ENCODE data around the gene COX4I1. TPM values are rescaled to one million over a fixed set of nuclear protein-coding genes. Genes with fewer than 3 reads are reported as not detected.
A peak's percentile ranks its signal among the peaks of the same experiment; 100 is the strongest.

Gene COX4I1
- polyA plus RNA-seq, 3 donors, result 985 to 1,312 (median 1,132) TPM

DNA sequence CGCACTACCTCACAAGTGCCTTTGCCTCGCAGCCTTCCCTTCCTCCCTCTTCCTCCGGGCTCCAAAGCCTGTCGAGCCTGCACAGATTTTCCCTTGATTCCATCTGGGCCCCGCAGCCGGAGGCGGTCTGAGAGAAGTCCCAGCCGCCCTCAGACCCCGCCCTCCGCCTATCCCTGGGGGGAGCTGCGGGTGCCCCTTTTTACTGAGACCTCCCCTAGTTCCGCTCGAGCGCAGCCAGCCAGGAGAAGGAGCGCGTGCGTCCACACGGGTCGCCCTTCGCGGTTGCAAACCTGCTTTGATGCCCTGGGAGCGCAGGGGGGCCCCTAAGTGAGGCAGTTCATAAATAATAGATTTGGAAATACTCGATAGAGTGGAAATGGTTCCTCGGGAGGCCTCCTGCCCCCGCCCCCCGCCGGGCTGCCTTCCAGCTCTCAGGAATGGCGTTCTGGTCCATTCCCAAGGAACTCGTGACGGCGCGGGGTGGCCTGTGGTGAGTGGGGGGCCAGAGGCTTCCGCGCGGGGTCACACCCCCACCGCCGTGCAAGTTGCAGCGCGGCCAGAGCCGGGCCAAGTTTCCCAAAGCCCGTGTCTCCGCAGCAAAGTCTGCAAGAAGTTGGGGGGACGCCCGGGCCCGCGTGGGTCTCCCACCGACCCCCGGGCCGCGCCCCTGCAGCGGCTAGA is 49.2 kb upstream of the COX4I1 start:
- H3K4me2 ChIP-seq (replicated peaks; ENCODE audit: extremely low read depth, low read length, poor library complexity, severe bottlenecking), result peak overlapping the region; percentile 99
- H3K27ac ChIP-seq (ENCODE audit: low read depth in 1 of 2, low read length in 2 of 2), result no peak overlapping the region
- Mint-ChIP-seq H3K27me3 (ENCODE audit: low read depth in 3 of 3) (peaks cover 13 to 31% (median 18%) of the 10 kb centered on the region in 3 donors), H3K4me1 (peaks cover 28% of the 10 kb centered on the region), H3K4me3 (peak overlapping the region; percentile 95 to 99), H3K27ac (peak overlapping the region in 4 of 7 donors; percentile 57 to 83 (median 66)), H3K36me3 (peaks cover 6 to 19% of the 10 kb centered on the region in 2 donors), H3K9me3 (no peaks in the 10 kb centered on the region)
- peaks cover 0 to 9% of the 10 kb centered on the region in 2 donors for H3K27me3 ChIP-seq (ENCODE audit: control insufficient read depth in 2 of 2, insufficient read depth in 2 of 2, low read length in 2 of 2)
- peak overlapping the region; percentile 81 for H2AFZ ChIP-seq (ENCODE audit: insufficient read depth, low read depth, low read length, poor library complexity, severe bottlenecking)
- TF ChIP-seq, protein P1, sequence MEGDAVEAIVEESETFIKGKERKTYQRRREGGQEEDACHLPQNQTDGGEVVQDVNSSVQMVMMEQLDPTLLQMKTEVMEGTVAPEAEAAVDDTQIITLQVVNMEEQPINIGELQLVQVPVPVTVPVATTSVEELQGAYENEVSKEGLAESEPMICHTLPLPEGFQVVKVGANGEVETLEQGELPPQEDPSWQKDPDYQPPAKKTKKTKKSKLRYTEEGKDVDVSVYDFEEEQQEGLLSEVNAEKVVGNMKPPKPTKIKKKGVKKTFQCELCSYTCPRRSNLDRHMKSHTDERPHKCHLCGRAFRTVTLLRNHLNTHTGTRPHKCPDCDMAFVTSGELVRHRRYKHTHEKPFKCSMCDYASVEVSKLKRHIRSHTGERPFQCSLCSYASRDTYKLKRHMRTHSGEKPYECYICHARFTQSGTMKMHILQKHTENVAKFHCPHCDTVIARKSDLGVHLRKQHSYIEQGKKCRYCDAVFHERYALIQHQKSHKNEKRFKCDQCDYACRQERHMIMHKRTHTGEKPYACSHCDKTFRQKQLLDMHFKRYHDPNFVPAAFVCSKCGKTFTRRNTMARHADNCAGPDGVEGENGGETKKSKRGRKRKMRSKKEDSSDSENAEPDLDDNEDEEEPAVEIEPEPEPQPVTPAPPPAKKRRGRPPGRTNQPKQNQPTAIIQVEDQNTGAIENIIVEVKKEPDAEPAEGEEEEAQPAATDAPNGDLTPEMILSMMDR (IDR thresholded peaks at IDR 0.05), result peak; percentile 11
- intact Hi-C loops (cut with micrococcal nuclease), result no loop called here
- under 1% methylated on average over 42 of the region's 51 CpGs for WGBS (ENCODE audit: insufficient coverage)
- peak in 1 of 3 donors; percentile 33 for DNase-seq
- H3K9ac ChIP-seq (ENCODE audit: insufficient read depth, low read length, poor library complexity, severe bottlenecking), result peak overlapping the region; percentile 15
- peak overlapping the region; percentile 57 to 78 (median 70) for H3K4me3 ChIP-seq (replicated peaks in 1 of 3; ENCODE audit: low read depth in 2 of 3, low read length in 3 of 3)
- H3K4me1 ChIP-seq (ENCODE audit: control insufficient read depth in 1 of 2, insufficient read depth in 2 of 2, low read length in 2 of 2), result peaks cover 19 to 27% of the 10 kb centered on the region in 2 donors
- H3K79me2 ChIP-seq (ENCODE audit: insufficient read depth, low read length), result peaks cover 6% of the 10 kb centered on the region
- H4K20me1 ChIP-seq (ENCODE audit: insufficient read depth, low read length), result no peaks in the 10 kb centered on the region
- H3K36me3 ChIP-seq (replicated peaks in 1 of 2; ENCODE audit: control insufficient read depth in 1 of 2, insufficient read depth in 2 of 2, low read length in 2 of 2), result no peaks in the 10 kb centered on the region
- H3K9me3 ChIP-seq (replicated peaks in 1 of 2; ENCODE audit: control insufficient read depth in 1 of 2, insufficient read depth in 1 of 2, low read length in 2 of 2), result no peaks in the 10 kb centered on the region

DNA sequence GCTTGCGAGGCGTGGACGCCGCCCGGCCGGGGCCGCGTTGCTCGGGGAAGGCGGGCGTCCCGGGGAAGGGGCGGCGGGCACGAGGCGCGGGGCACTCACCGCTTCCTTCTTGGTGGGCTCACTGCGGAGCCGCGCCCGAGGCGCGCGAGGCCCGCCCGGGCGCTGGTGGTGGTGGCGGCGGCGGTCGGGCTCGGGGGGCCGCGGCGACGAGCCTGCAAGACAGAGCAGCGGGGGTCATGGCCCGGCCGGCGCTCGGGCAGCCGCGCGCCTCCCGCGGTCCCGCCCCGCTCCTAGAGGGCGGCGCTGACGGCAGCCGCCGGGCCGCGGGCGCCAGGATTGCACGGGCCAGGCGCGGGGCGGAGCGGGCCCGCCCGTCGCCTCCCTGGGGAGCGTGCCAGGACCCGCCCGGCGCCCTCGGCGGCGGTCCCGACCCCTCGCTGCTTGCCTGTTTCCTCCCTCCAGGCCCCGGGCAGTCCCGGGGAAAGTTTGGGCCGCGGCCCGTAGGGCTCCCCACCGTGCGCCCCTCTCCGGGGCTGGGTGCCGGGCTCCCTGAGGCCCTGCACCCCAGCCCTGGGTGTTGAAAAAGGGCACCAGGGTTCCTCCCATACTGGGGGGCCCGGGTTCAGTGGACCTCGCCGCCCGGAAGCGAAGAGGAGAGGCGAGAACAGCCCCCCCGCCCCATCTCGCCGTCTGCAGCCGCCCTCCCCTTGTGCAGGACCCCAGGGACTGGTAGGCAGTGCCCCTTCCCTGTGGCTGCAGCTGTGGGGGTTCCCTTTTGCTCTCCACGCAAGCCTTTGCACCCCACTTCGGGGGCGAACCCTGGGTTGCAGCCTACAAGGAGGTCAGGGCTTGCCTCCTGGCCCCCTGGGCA is 48.4 kb upstream of the COX4I1 start, which contains the start of gene C16orf74:
Gene C16orf74 (minus strand): TSS at position 270 of the 871 bp plus-strand sequence. CDS start 15,879 bp downstream, outside the sequence.
- Histone ChIP-seq H4K20me1 (ENCODE audit: insufficient read depth, low read length) (no peaks in the 10 kb centered on the region), H3K79me2 (ENCODE audit: insufficient read depth, low read length) (peaks cover 6% of the 10 kb centered on the region), H3K4me3 (replicated peaks in 1 of 3; ENCODE audit: low read depth in 2 of 3, low read length in 3 of 3) (peak within 1 kb of the TSS; percentile 57 to 78 (median 70)), H3K4me1 (ENCODE audit: control insufficient read depth in 1 of 2, insufficient read depth in 2 of 2, low read length in 2 of 2) (peaks cover 19 to 27% of the 10 kb centered on the region in 2 donors), H3K36me3 (replicated peaks in 1 of 2; ENCODE audit: control insufficient read depth in 1 of 2, insufficient read depth in 2 of 2, low read length in 2 of 2) (no peaks in the 10 kb centered on the region), H3K9me3 (replicated peaks in 1 of 2; ENCODE audit: control insufficient read depth in 1 of 2, insufficient read depth in 1 of 2, low read length in 2 of 2) (no peaks in the 10 kb centered on the region), H2AFZ (ENCODE audit: insufficient read depth, low read depth, low read length, poor library complexity, severe bottlenecking) (peak within 1 kb of the TSS; percentile 81), H3K4me2 (replicated peaks; ENCODE audit: extremely low read depth, low read length, poor library complexity, severe bottlenecking) (peak within 1 kb of the TSS; percentile 99), H3K27ac (ENCODE audit: low read depth in 1 of 2, low read length in 2 of 2) (no peak within 1 kb of the TSS), H3K27me3 (ENCODE audit: control insufficient read depth in 2 of 2, insufficient read depth in 2 of 2, low read length in 2 of 2) (peaks cover 0 to 9% of the 10 kb centered on the region in 2 donors), H3K9ac (ENCODE audit: insufficient read depth, low read length, poor library complexity, severe bottlenecking) (peak within 1 kb of the TSS; percentile 15)
- Mint-ChIP-seq H3K36me3 (peaks cover 2 to 16% of the 10 kb centered on the region in 2 donors), H3K27ac (peak within 1 kb of the TSS in 4 of 7 donors; percentile 57 to 83 (median 66)), H3K9me3 (no peaks in the 10 kb centered on the region), H3K27me3 (ENCODE audit: low read depth in 3 of 3) (peaks cover 13 to 31% (median 18%) of the 10 kb centered on the region in 3 donors), H3K4me1 (peaks cover 28% of the 10 kb centered on the region), H3K4me3 (peak within 1 kb of the TSS; percentile 95 to 99)
- intact Hi-C loops (cut with micrococcal nuclease), result no loop called here
- 6% methylated on average over 92 of the region's 96 CpGs for WGBS (ENCODE audit: insufficient coverage)
- peak in 1 of 3 donors; percentile 39 for DNase-seq
- TF ChIP-seq, protein P1 (IDR thresholded peaks at IDR 0.05), result no peak

Measured in CD14-positive monocyte (primary cell).